Large intestine (tissue), 3 donors: ENCODE results near the gene ALOX5. TPM values are rescaled to one million over a fixed set of nuclear protein-coding genes. Genes with fewer than 3 reads are reported as not detected.
"Not testable (repeated sequence)": the region's sequence is repeated elsewhere in the genome, so short reads cannot be mapped to it uniquely, and the experiment has no call there.

ENCODE experiments used
- DNase-seq, 2 donors: peaks; one replicate each; pipeline versions ENCODE4 v3.0.0 to v3.0.0-alpha.2; 2013
- H3K27ac ChIP-seq: one replicate; pipeline ENCODE4 v1.5.1; 2013; ENCODE audit warnings: low read length
- H3K27me3 ChIP-seq: 2 replicates; pipeline ENCODE4 v1.6.1; 2013; ENCODE audit warnings: low read length; ENCODE audit not compliant: control insufficient read depth, insufficient read depth
- H3K36me3 ChIP-seq: 2 replicates; pipeline ENCODE4 v1.6.1; 2013; ENCODE audit warnings: low read length; ENCODE audit not compliant: control insufficient read depth, insufficient read depth
- H3K4me1 ChIP-seq: one replicate; pipeline ENCODE4 v1.6.1; 2013; ENCODE audit warnings: low read length; ENCODE audit not compliant: control insufficient read depth, insufficient read depth
- H3K4me3 ChIP-seq: one replicate; pipeline ENCODE4 v1.5.1; 2013; ENCODE audit warnings: low read length
- H3K9me3 ChIP-seq: one replicate; pipeline ENCODE4 v1.6.1; 2013; ENCODE audit warnings: mild to moderate bottlenecking, low read depth, low read length, moderate library complexity; ENCODE audit not compliant: control insufficient read depth
- WGBS: methylation state at CpG from one replicate; pipeline ENCODE4 v1.1.5; 2013; ENCODE audit warnings: low lambda C conversion rate; ENCODE audit not compliant: insufficient coverage; 5-methylcytosine and 5-hydroxymethylcytosine counted together
- polyA plus RNA-seq: library from polyadenylated mRNA; unstranded; fragments of 120-200 nt; gene quantifications from one replicate; pipeline ENCODE4 v1.2.1, GENCODE V29; 2013

Gene ALOX5
- polyA plus RNA-seq, 1 donor = 17.6 TPM

- Histone ChIP-seq H3K27ac (no peak overlapping the region), H3K4me3 (no peak overlapping the region), H3K9me3 (no peaks in the 10 kb centered on the region), H3K27me3 (no peaks in the 10 kb centered on the region), H3K36me3 (no peaks in the 10 kb centered on the region), H3K4me1 (peaks cover 13% of the 10 kb centered on the region)
- no CpG with 5 or more reads among the region's 8 CpGs for WGBS
- DNase-seq = no peak
Measured at GRCh38 chr10:45380903-45381620, 7.0 kb downstream of the ALOX5 start.

- Histone ChIP-seq H3K4me3 (no peak overlapping the region), H3K36me3 (peaks cover 2% of the 10 kb centered on the region), H3K27ac (no peak overlapping the region), H3K27me3 (no peaks in the 10 kb centered on the region), H3K9me3 (no peaks in the 10 kb centered on the region), H3K4me1 (peaks cover 13% of the 10 kb centered on the region)
- no peak for DNase-seq
- WGBS = no CpG with 5 or more reads among the region's 17 CpGs
Measured at GRCh38 chr10:45382591-45382990, 8.6 kb downstream of the ALOX5 start.

GRCh38 chr10:45383682-45384330, 9.8 kb downstream of the ALOX5 start:
- H3K4me3 ChIP-seq = no peak overlapping the region
- peaks cover 7% of the 10 kb centered on the region for H3K4me1 ChIP-seq
- no CpG with 5 or more reads among the region's 4 CpGs for whole genome bisulfite sequencing
- no peaks in the 10 kb centered on the region for H3K9me3 ChIP-seq
- no peak overlapping the region for H3K27ac ChIP-seq
- DNase-seq = no peak
- peaks cover 2% of the 10 kb centered on the region for H3K36me3 ChIP-seq
- H3K27me3 ChIP-seq = no peaks in the 10 kb centered on the region

- no peaks in the 10 kb centered on the region for H3K27me3 ChIP-seq
- WGBS = no CpG with 5 or more reads among the region's 5 CpGs
- H3K27ac ChIP-seq = no peak overlapping the region
- H3K4me3 ChIP-seq = no peak overlapping the region
- DNase-seq = no peak
- H3K4me1 ChIP-seq = no peaks in the 10 kb centered on the region
- peaks cover 3% of the 10 kb centered on the region for H3K9me3 ChIP-seq
- H3K36me3 ChIP-seq = peaks cover 2% of the 10 kb centered on the region
Measured at GRCh38 chr10:45386657-45387056, 12.6 kb downstream of the ALOX5 start.

GRCh38 chr10:45387096-45387893, 13.3 kb downstream of the ALOX5 start:
- Histone ChIP-seq H3K27ac (no peak overlapping the region), H3K36me3 (peaks cover 2% of the 10 kb centered on the region), H3K9me3 (peaks cover 3% of the 10 kb centered on the region), H3K27me3 (no peaks in the 10 kb centered on the region), H3K4me1 (no peaks in the 10 kb centered on the region), H3K4me3 (no peak overlapping the region)
- DNase-seq = no peak
- no CpG with 5 or more reads among the region's 8 CpGs for WGBS

GRCh38 chr10:45389671-45390070, 15.7 kb downstream of the ALOX5 start:
- no CpG with 5 or more reads among the region's 2 CpGs for WGBS
- not testable (repeated sequence) for H3K27ac ChIP-seq, H3K4me1 ChIP-seq, H3K27me3 ChIP-seq, H3K36me3 ChIP-seq, H3K4me3 ChIP-seq, DNase-seq, H3K9me3 ChIP-seq

- DNase-seq, H3K27ac ChIP-seq, H3K27me3 ChIP-seq, H3K4me1 ChIP-seq, H3K4me3 ChIP-seq, H3K36me3 ChIP-seq, H3K9me3 ChIP-seq: not testable (repeated sequence)
- no CpG with 5 or more reads among the region's 28 CpGs for WGBS
Measured at GRCh38 chr10:45391636-45392035, 17.6 kb downstream of the ALOX5 start.

GRCh38 chr10:45395554-45395953, 21.5 kb downstream of the ALOX5 start:
- WGBS = 100% methylated on average over 1 of the region's 7 CpGs
- H3K27ac ChIP-seq = no peak overlapping the region
- H3K4me3 ChIP-seq = no peak overlapping the region
- no peaks in the 10 kb centered on the region for H3K4me1 ChIP-seq
- peaks cover 3% of the 10 kb centered on the region for H3K9me3 ChIP-seq
- DNase-seq = no peak
- no peaks in the 10 kb centered on the region for H3K36me3 ChIP-seq
- no peaks in the 10 kb centered on the region for H3K27me3 ChIP-seq

- Histone ChIP-seq H3K27ac (no peak overlapping the region), H3K27me3 (no peaks in the 10 kb centered on the region), H3K36me3 (no peaks in the 10 kb centered on the region), H3K9me3 (no peaks in the 10 kb centered on the region), H3K4me1 (no peaks in the 10 kb centered on the region), H3K4me3 (no peak overlapping the region)
- no peak for DNase-seq
- no CpG with 5 or more reads among the region's 1 CpG for WGBS
Measured at GRCh38 chr10:45398595-45398994, 24.6 kb downstream of the ALOX5 start.

GRCh38 chr10:45399113-45399512, 25.1 kb downstream of the ALOX5 start:
- 96% methylated on average over 2 of the region's 2 CpGs for WGBS
- no peak overlapping the region for H3K27ac ChIP-seq

More at GRCh38 chr10:45399113-45399512, 25.1 kb downstream of the ALOX5 start:
- H3K9me3 ChIP-seq = no peaks in the 10 kb centered on the region
- no peaks in the 10 kb centered on the region for H3K27me3 ChIP-seq
- no peaks in the 10 kb centered on the region for H3K4me1 ChIP-seq
- DNase-seq = no peak
- H3K4me3 ChIP-seq = no peak overlapping the region
- no peaks in the 10 kb centered on the region for H3K36me3 ChIP-seq
